CD4-positive, alpha-beta T cell treated with Interleukin-21 for 1 hour (primary cell): ENCODE results near the gene UQCRC1.

ENCODE experiments used
- DNase-seq: peaks from one replicate; pipeline ENCODE4 v3.0.0-alpha.2; 2020

Gene UQCRC1

DNA sequence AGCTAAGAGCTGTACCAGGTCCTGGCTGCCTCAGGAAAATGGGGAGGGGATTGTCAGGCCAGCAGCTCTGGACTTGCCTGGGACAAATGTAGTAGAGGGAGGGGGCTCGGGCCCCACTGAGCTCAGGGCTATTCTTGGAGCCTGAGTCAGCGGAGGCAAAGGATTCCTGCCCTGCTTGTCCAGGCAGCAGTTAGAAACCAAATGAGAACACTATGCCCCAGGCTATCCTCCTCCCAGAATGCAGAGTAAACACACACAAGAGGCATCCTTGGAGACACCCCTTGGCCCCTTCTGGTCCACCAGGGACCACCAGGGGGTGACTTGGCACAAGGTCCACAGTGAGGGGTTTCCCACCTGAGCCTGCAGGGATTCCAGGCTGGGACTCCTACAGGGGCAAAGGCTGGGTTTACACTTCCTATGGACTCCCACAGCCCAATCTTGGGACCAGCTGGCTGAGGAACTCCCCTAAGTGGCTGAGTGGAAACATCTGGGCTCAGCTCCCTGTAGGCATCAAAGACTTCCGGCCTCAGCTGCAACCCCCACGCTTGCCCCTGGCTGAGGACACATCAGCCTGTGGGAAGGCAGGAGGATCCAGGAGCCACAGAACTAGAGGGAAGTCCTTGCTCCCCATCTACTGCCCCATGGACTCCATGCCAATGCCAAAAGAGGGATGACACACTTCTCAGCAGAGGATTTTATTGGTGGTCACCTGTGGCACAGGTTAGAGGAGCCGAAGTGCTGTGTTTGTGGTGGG is 10.9 kb downstream of the UQCRC1 start:
- no peak for DNase-seq

DNA sequence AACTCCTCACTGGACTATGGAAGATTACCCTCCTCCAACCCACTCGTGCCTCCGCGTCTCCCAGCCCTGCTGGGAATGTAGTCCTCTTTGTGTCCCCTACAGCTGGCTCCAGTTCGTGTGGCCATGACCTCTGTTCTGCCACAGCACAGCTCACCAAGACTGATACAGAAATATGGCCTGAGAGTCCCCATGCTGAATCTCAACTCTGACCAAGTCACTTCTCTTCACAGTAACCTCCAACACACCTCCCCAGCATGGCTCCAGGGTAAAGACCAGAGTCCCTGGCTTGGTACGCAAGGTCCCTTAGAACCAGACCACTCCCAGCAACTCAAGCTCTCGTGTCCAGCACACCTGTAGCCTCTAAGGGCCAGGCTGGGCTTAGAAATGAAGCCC is 12.0 kb downstream of the UQCRC1 start:
- DNase-seq: no peak

DNA sequence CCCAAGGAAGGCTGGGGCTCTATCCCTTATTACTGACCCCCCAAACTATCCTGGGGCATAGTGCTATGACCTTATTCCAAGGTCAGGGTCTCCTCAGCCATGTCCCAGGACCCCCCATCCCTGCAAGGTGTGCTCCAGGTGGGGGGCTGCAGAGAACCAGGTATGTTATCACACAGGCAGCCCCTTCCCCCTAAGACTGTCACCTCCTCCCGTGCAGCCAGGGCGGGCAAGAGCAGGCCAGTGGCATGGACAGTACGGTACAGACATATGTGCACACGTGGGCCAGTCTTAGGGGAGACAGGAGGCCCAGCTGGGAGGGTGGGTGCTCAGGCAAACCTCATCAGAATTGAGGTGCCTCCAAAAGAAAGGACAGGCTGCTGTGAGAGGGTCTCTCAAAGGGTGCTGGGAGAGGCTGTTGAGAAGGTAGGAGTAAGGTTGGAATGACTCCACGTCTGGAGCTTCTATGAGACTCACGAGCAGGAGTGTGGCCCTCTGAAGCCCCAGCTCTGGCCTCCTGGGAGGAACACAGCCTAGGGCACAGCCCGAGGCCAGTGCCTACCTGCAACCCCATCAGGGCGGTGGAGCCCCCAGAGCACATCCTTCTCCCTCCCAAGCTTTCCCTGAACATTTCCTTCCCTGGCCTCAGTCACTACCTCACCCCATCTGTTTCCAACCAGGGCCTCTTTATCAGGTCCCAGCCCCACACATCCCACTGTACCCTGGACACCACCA is 12.6 kb downstream of the UQCRC1 start:
- DNase-seq: no peak

- no peak for DNase-seq
These were observed 13.3 kb downstream of the UQCRC1 start for GRCh38 chr3:48596157-48596556.

GRCh38 chr3:48595526-48596121 is 13.8 kb downstream of the UQCRC1 start:
- DNase-seq: no peak

- no peak for DNase-seq
These were observed 14.3 kb downstream of the UQCRC1 start, which contains the start of gene COL7A1 for GRCh38 chr3:48595075-48595525. TSS of gene COL7A1 (minus strand) at chr3:48595329. CDS start at chr3:48595159, 170 bp downstream.

DNA sequence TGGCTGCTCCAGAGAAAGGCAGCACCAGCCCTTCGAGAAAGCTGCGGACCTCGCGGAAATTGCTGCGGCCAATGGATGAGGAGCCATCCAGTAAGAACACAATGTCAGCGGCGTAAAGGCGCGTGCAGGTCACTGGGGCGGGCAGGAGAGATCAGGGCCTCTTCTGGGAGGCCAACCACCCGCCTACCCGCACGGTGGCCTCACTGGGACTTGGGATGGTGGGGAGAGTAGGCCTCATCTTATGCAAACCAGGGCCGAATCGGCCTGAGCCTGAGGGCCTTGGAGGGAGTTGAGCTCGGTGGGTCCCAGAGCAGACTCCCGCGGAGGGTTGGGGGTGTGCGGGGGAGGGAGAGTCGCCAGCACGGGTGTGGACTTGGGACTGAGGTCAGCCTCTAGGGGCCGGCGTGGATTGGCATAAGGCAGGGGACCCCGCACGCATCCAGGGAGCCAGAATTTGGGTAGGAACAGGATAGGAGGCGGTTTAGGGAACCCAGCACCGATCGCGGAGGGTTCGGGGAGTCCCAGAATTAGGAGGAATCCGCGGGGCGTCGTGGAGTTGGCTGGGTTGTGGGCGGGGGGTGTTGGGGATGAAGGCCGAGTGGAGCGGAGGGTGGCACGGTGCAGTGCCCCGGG is 14.9 kb downstream of the UQCRC1 start:
- no peak for DNase-seq

DNA sequence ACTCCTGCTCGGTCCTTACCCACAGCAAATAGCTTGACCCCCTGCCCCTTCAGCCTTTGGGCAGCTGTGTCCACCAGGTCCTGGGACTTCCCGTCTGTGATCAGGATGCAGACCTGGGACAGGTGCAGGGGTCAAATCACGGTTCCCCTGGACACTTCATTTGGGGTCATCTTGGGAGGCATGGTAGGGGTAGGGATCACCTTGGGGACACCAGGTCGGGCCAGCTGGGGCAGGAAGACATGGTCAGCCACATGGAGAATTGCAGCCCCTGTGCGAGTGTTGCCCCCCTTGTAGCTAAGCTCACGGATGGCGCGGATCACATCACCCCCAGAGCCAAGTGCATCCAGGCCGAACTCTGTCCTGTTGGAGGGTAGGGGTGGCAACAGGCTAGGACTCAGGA is 16.1 kb downstream of the UQCRC1 start:
- no peak for DNase-seq

DNA sequence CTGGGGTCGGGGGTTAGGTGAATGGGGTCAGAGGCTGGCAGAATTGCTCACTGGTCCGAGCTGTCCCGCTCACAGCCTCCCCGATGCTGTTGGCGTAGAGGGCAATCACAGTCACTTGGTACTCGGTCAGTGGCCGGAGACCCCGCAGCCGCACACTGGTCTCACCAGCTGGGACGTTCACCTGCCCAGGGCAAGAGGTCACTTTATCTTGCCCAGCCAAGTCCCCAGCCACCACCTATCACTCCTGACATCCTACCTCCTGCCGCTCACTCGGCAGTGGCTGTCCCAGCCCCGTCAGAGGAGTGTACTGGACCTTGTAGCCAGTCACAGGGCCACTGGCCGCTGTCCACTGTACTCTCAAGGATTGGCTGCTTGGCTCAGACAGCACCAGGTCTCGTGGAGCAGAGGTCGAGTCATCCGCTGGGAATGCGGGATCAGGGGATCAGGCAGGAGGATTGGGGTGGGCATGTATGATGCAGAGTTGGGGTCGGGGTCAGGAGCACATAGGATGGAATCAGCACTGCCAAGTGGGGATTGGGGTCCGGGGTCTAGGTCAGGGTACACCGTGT is 16.8 kb downstream of the UQCRC1 start:
- no peak for DNase-seq

DNA sequence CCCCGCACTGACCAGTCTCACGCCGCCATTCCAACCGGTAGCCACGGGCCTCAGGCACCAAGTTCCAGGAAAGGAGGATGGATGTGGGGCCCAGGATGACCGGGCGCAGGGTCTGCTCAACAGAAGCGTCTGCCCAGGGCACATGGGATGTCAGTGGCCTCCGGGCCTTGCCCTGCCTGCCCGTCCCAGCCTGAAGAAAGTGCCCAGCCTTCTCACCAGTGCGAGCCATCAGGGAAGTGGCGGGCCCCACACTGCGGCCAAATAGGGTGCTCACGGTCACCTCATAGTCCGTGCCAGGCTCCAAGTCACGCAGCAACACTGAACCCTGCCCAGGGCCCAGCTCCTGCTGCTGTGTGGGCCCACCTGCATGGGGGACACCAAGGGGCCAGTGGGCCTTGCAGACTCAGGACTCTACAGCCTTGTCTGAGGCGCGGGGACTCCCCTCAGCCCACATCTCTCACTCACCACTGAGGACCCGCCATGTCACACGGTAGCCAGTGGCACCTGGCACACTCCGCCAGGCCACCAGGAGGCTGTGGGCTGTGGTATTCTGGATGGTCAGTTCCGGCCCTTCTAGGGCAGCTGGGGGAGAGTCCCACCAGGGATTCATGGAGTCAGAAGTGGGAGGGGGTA is 17.4 kb downstream of the UQCRC1 start:
- DNase-seq: no peak

DNA sequence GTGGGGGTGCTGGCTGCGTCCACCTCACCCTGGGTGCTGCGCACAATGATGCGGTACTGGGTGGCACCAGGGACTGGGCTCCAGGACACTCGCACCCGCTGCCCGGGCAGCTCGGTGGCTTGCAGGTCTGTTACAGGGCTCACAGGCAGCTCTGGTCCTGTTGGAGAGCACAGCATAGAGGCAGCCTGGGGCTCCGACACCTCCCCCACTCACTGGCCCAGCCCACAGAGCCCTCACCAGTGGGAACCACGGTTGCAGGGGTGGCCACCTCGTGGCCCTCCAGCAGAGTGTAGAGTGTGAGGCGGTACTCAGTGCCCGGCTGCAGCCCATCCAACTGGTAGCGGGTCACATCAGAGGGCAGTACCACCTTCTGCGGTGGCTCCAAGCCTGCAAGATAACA is 18.0 kb downstream of the UQCRC1 start:
- DNase-seq: no peak

DNA sequence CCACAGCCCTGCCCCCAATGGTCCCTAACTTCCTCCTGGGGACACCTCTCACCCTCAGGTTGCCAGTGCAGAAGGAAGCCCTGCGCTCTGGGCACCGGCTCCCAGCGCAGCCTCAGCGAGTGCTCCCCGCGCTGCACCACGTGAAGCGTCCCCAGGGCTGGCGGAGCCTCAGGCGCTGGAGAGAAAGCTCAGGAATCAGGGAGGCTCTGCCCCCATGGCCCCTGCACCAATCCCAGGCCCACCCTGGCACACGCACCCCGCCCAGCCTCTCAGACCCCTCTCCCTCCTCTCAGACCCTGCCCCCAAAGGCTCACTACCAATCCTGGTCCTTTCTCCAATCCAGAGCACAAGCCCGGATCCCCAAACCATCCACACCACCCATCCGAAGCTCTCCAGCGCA is 21.2 kb downstream of the UQCRC1 start:
- DNase-seq: no peak

GRCh38 chr3:48587686-48588085 is 21.8 kb downstream of the UQCRC1 start:
- no peak for DNase-seq

DNA sequence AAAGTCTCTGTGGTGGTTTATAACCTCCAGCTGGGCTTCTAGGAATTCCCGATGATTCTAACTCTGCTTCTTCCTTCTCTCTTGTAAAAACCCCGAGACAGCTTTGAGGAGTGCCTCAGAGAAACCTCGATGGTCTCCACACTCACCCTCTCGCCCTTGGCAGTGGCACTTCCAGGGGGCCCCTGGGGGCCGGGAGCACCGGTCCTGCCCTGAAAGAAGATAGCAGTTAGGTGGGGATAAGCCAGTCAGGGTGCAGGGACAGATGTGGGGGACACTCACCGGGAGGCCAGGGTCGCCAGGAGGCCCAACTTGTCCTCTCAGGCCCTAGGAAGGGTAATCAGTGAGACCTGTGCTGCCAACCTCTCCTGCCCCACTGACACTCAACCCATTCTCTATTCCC is 24.0 kb downstream of the UQCRC1 start:
- DNase-seq: no peak

GRCh38 chr3:48584836-48585235 is 24.6 kb downstream of the UQCRC1 start:
- no peak for DNase-seq

- no peak for DNase-seq
These were observed 27.6 kb downstream of the UQCRC1 start for GRCh38 chr3:48581621-48582481.

DNA sequence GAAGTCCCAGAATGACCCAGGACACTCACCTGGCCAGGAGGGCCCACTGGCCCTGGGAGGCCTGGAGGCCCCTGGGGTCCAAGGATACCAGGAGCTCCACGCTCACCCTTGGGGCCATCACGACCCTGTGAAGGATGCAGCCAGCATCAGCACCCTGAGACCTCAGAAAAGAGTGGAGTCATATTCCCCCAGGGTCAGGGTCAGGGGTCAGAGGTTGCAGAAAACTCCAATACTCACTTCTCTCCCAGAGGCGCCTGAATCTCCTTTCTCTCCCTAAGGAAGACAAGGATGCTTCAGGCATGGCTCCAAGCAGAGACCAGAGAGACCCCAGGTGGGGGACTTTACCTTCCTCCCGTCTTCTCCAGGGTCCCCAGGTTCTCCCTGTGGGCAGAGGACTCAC is 32.8 kb downstream of the UQCRC1 start:
- no peak for DNase-seq

GRCh38 chr3:48575366-48575765 is 34.1 kb downstream of the UQCRC1 start:
- DNase-seq: no peak

GRCh38 chr3:48573973-48574585 is 35.4 kb downstream of the UQCRC1 start:
- no peak for DNase-seq

DNA sequence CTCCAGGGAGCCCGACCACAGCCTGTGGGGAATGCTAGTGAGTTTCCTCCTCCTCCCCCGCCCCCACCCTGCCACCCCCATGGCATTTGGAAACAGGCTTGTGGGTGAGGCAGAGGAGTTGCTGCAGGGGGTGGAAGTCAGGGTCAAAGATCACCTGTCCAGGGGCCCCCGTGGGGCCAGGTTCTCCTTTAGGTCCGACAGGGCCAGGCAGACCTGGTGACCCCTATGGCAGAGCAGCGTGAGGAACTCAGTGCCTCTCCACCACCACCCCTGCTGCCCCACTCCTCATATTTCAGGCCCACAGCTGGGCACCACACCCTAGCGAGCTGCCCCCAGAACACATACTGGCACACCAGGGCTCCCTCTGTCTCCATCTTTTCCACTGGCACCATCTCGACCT is 36.9 kb downstream of the UQCRC1 start:
- no peak for DNase-seq

DNA sequence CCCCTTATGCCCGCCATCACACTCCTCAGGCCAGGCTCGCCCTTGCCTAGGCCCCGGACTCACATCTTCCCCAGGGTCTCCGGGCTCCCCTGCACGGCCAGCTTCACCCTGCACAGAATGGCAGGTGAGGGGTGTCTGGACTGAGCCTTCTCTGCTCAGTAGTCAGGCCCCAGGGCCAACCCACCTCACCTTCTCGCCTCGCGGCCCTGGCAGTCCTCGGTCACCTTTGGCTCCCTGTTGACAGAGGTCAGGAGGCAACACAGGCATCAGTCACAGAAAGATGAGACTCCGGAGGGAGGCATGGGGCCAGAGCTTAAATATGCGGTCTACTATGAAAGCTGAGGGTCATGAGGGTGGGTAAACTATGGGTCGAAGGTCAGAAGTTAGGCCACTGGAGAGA is 37.5 kb downstream of the UQCRC1 start:
- no peak for DNase-seq
